ENCODE data around the gene HEATR3.
A peak's percentile ranks its signal among the peaks of the same experiment; 100 is the strongest.

HEATR3 gene

DNA sequence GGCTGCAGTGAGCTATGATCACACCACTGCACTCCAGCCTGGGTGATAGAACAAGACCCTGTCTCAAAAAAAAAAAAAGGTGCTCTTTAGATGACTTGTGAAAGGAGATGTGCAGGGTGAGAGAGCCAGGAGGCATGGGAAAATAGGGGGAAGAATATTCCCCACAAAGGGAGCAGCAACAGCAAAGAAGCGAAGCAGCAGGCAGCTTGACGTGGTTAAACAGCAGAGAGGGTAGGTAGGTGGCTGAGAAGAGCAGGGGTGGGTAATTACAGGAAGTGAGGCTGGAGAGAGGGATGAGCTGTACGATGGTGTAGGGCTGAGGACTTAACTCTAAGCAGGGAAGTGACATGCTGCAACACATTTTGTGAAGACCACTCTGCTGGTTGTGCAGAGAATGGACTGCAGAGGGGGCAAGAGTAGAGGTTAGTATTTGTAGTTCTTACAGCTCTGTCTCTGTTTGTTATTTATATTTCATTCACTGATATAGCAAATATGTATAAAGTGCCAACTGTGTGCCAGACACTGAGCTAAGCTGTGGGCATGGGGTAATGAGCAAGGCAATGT lies 1.6 kb downstream of the HEATR3 start:
- peak overlapping the region; percentile 84 to 97 (median 94) for H3K4me3 Mint-ChIP-seq
- peak overlapping the region; percentile 67 to 91 (median 77) for H3K27ac Mint-ChIP-seq
- peak; percentile 46 to 54 (median 50) for TF ChIP-seq CTCF (IDR thresholded peaks at IDR 0.05; ENCODE audit: unreplicated experiment in 3 of 3)
- peaks cover 3% of the 10 kb centered on the region for H3K27me3 Mint-ChIP-seq (ENCODE audit: low read depth)
- peaks cover 15% of the 10 kb centered on the region for H3K36me3 Mint-ChIP-seq (ENCODE audit: low read depth)
- H3K9me3 Mint-ChIP-seq, result no peaks in the 10 kb centered on the region
- peaks cover 31% of the 10 kb centered on the region for H3K4me1 Mint-ChIP-seq

- Mint-ChIP-seq H3K27ac (no peak overlapping the region), H3K36me3 (ENCODE audit: low read depth) (peaks cover 15% of the 10 kb centered on the region), H3K4me3 (peak overlapping the region; percentile 58 to 97 (median 84)), H3K27me3 (ENCODE audit: low read depth) (peaks cover 3% of the 10 kb centered on the region), H3K4me1 (peaks cover 31% of the 10 kb centered on the region), H3K9me3 (no peaks in the 10 kb centered on the region)
- TF ChIP-seq CTCF (IDR thresholded peaks at IDR 0.05; ENCODE audit: unreplicated experiment in 3 of 3), result no peak
Observed at GRCh38 chr16:50068550-50068949, 2.8 kb downstream of the HEATR3 start.

GRCh38 chr16:50069060-50069459 lies 3.3 kb downstream of the HEATR3 start:
- Mint-ChIP-seq H3K4me3 (peak overlapping the region in 2 of 3 experiments; percentile 50 to 62), H3K9me3 (no peaks in the 10 kb centered on the region), H3K36me3 (ENCODE audit: low read depth) (peaks cover 15% of the 10 kb centered on the region), H3K27ac (no peak overlapping the region), H3K4me1 (peaks cover 31% of the 10 kb centered on the region), H3K27me3 (ENCODE audit: low read depth) (peaks cover 3% of the 10 kb centered on the region)
- TF ChIP-seq CTCF (IDR thresholded peaks at IDR 0.05; ENCODE audit: unreplicated experiment in 3 of 3), result no peak

DNA sequence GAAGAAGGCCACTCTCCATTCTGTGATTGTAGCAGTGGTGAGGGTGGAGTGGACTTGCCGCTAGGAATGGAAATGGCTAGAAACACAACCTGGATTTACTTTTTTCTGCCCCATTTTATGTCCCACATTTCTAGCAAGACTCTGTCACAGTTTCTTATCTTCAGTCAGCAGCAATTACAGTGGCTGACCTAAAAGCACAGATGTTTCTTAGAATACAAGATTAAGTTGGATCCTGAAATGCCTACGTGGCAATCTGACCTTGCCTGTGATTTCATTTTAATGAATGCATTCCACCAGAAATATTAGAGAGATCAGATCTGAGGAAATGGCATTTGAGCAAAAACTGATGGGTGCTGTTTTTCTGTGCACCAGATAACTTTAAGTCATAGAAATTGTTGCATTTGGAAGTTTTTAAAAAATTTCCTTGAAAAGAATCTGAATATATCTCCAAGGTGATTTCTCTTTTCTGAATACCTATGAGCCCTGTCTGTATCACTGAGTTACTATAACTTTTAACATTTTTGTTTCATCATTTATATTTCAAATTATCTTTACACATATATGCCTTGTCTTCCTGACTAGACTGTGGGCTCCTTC lies 5.4 kb downstream of the HEATR3 start:
- Mint-ChIP-seq H3K4me3 (no peak overlapping the region), H3K27me3 (ENCODE audit: low read depth) (no peaks in the 10 kb centered on the region), H3K36me3 (ENCODE audit: low read depth) (peaks cover 21% of the 10 kb centered on the region), H3K4me1 (peaks cover 31% of the 10 kb centered on the region), H3K9me3 (no peaks in the 10 kb centered on the region), H3K27ac (no peak overlapping the region)
- TF ChIP-seq CTCF (IDR thresholded peaks at IDR 0.05; ENCODE audit: unreplicated experiment in 3 of 3), result no peak

- Mint-ChIP-seq H3K9me3 (no peaks in the 10 kb centered on the region), H3K27ac (peak overlapping the region; percentile 71 to 84 (median 82)), H3K4me1 (peaks cover 18% of the 10 kb centered on the region), H3K4me3 (no peak overlapping the region), H3K36me3 (ENCODE audit: low read depth) (peaks cover 27% of the 10 kb centered on the region), H3K27me3 (ENCODE audit: low read depth) (no peaks in the 10 kb centered on the region)
- no peak for TF ChIP-seq CTCF (IDR thresholded peaks at IDR 0.05; ENCODE audit: unreplicated experiment in 3 of 3)
Observed at GRCh38 chr16:50072730-50073129, 7.0 kb downstream of the HEATR3 start.
